ENCODE data around the gene GTF3C2.
A peak's percentile ranks its signal among the peaks of the same experiment; 100 is the strongest.

The GTF3C2 gene, protein sequence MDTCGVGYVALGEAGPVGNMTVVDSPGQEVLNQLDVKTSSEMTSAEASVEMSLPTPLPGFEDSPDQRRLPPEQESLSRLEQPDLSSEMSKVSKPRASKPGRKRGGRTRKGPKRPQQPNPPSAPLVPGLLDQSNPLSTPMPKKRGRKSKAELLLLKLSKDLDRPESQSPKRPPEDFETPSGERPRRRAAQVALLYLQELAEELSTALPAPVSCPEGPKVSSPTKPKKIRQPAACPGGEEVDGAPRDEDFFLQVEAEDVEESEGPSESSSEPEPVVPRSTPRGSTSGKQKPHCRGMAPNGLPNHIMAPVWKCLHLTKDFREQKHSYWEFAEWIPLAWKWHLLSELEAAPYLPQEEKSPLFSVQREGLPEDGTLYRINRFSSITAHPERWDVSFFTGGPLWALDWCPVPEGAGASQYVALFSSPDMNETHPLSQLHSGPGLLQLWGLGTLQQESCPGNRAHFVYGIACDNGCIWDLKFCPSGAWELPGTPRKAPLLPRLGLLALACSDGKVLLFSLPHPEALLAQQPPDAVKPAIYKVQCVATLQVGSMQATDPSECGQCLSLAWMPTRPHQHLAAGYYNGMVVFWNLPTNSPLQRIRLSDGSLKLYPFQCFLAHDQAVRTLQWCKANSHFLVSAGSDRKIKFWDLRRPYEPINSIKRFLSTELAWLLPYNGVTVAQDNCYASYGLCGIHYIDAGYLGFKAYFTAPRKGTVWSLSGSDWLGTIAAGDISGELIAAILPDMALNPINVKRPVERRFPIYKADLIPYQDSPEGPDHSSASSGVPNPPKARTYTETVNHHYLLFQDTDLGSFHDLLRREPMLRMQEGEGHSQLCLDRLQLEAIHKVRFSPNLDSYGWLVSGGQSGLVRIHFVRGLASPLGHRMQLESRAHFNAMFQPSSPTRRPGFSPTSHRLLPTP

GRCh38 chr2:27356382-27357181 is at the start of gene GTF3C2:
GTF3C2 (minus strand) TSS chr2:27356764; CDS start chr2:27343554, 13,210 bp downstream.
- DNase-seq: peak; percentile 99

GRCh38 chr2:27400348-27401135 is 44.0 kb upstream of the GTF3C2 start:
- no peak for DNase-seq

DNA sequence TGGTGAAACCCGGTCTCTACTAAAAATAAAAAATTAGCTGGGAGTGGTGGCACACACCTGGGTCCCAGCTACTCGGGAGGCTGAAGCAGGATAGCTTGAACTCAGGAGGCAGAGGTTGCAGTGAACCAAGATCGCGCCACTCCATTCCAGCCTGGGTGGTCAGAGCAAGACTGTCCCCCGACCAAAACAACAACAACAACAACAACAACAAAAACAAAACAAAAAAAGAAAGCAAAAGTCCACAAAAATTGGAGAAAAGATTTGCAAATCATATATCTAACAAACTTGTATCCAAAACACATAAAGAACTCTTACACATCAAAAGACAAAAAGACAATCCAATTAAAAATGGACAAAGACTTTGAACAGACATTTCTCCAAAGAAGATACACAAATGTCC is 42.4 kb upstream of the GTF3C2 start:
- DNase-seq: no peak

DNA sequence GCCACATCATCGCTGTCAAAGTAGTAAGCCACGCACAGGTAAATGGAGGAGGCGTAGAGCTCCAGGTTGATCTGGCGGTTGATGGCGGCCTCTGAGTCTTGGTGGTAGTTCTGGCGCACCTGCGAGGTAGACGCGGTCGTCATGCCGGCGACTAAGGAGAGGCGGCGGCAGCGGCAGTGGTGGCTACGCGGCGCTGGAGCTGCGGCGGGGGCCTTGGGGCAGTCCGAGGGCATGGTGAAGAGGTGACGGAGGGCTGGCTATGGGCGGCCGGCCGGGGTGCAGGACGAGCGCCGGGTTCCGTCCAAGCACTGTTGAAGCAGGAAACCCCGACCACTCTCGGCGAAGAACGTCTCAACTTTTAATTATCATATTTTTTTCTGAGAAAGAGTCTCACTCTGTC is 36.7 kb upstream of the GTF3C2 start:
- DNase-seq: no peak

GRCh38 chr2:27390822-27391679 is 34.5 kb upstream of the GTF3C2 start:
- no peak for DNase-seq

- DNase-seq: no peak
Measured at GRCh38 chr2:27381577-27382181, 25.1 kb upstream of the GTF3C2 start.

- DNase-seq: peak; percentile 98
Measured at GRCh38 chr2:27380626-27381545, 24.3 kb upstream of the GTF3C2 start, which contains the start of gene ZNF513. ZNF513 (minus strand) TSS chr2:27380734; CDS start chr2:27380526, 208 bp downstream.

- peak; percentile 60 for DNase-seq
Measured at GRCh38 chr2:27379836-27380625, 23.5 kb upstream of the GTF3C2 start.

DNA sequence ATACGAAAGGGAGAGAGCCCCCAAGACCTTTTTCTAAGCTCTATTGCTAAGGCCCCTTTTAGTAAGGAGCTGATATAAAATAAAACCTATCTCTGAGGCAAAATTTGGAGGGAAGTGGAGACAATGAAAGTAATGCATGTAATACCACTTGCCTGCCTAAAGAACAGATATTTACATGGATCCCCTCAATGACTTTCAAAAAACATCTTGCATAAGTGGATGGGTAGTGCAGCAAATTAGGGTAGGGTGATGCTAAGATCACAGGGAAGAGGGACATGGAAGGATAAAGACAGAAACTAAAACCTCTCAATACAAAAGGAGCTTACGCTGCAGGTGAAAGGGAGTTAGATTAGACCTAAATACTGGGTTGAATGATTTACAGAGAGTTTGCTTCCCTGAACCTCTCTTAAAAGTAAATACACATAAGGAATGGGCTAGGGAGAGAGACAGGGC is 22.8 kb upstream of the GTF3C2 start:
- no peak for DNase-seq

DNA sequence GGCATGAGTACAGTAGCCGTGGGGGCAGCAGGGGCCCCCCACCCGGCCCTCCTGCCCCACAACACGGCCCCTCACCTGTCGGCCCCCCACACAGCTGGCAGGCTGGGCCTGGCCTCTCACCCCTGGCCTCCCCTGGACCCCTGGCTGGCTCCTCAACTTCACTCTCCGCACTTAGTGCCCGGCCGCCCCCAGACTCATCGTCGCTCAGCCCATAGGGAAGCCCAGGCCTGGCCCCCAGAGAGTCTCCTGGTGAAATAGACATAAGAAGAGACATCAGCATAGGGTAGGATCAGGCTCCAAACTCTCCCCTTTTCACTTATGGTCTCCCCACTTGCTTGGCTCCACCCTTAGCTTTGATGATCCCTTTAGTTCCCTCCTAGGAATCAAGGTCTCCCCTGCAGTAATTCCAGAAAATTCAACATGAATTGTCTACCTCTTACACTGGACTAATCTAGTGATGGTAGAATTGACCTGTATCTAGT is 22.3 kb upstream of the GTF3C2 start:
- no peak for DNase-seq

- peak; percentile 56 for DNase-seq
Measured at GRCh38 chr2:27378096-27378808, 21.7 kb upstream of the GTF3C2 start.

- no peak for DNase-seq
Measured at GRCh38 chr2:27377618-27378095, 21.1 kb upstream of the GTF3C2 start.

GRCh38 chr2:27376866-27377617 is 20.5 kb upstream of the GTF3C2 start:
- DNase-seq: no peak

GRCh38 chr2:27376151-27376865 is 19.7 kb upstream of the GTF3C2 start:
- no peak for DNase-seq

DNA sequence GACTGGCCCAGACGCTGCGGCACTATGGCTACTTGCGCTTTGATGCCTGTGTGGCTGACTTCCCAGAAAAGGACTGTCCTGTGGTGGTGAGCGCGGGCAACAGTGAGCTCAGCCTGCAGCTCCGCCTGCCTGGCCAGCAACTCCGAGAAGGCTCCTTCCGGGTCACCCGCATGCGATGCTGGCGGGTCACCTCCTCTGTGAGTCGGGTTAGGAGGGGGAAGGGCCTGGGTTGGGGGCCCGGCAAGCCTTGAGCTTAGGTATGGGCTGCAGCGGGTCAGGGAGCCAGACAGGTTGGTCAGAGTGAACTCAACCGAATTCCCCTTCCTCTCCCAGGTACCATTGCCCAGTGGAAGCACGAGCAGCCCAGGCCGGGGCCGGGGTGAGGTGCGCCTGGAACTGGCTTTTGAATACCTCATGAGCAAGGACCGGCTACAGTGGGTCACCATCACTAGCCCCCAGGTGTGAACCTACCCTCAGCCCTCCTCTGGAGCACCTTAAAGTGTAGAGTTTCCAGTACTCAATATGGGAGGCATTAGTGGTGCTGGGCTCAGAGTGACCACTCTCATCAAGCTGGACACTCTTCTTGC is 19.0 kb upstream of the GTF3C2 start:
- no peak for DNase-seq

- DNase-seq: no peak
Measured at GRCh38 chr2:27373567-27373966, 17.0 kb upstream of the GTF3C2 start.
